DOHH2 (cell line): Measurements from ENCODE around the gene OR5W2.

ENCODE experiments used
- H3F3A ChIP-seq: fragments of 200-600 bp; sonication (generic), shearing (Covaris generic); 2 replicates; pipeline ENCODE4 v1.6.0; 2016; ENCODE audit warnings: antibody characterized with exemption, mild to moderate bottlenecking; ENCODE audit not compliant: control insufficient read depth, insufficient read depth
- H3K27ac ChIP-seq: fragments of 200-600 bp; sonication (generic); 2 replicates; pipeline ENCODE4 v1.5.1; 2014; ENCODE audit warnings: low read depth, mild to moderate bottlenecking, low read length, moderate library complexity
- H3K27me3 ChIP-seq: fragments of 200-600 bp; sonication (generic); 2 replicates; pipeline ENCODE4 v1.6.1; 2014; ENCODE audit warnings: mild to moderate bottlenecking, low read length, mixed read lengths; ENCODE audit not compliant: control insufficient read depth
- H3K36me3 ChIP-seq: fragments of 200-600 bp; sonication (generic); 2 replicates; pipeline ENCODE4 v1.6.1; 2014; ENCODE audit warnings: mild to moderate bottlenecking, low read length, moderate library complexity, mixed read lengths; ENCODE audit not compliant: control insufficient read depth
- H3K4me1 ChIP-seq: fragments of 200-600 bp; sonication (generic); 2 replicates; pipeline ENCODE4 v1.6.1; 2014; ENCODE audit warnings: mild to moderate bottlenecking, low read length, mixed read lengths; ENCODE audit not compliant: control insufficient read depth
- H3K4me2 ChIP-seq: fragments of 200-600 bp; sonication (generic); 2 replicates; pipeline ENCODE4 v1.6.0; 2014; ENCODE audit warnings: mild to moderate bottlenecking, low read length, moderate library complexity
- H3K4me3 ChIP-seq: fragments of 200-600 bp; sonication (generic); 2 replicates; pipeline ENCODE4 v1.5.1; 2014; ENCODE audit warnings: mild to moderate bottlenecking, low read length, mixed read lengths
- H3K79me2 ChIP-seq: fragments of 200-600 bp; sonication (generic); 2 replicates; pipeline ENCODE4 v1.6.1; 2014; ENCODE audit warnings: mild to moderate bottlenecking, low read length, mixed read lengths; ENCODE audit not compliant: control insufficient read depth
- H3K9me2 ChIP-seq: fragments of 200-600 bp; sonication (generic); replicated peaks from 2 replicates; pipeline ENCODE4 v1.6.1; 2014; ENCODE audit warnings: mild to moderate bottlenecking, low read length, mixed read lengths; ENCODE audit not compliant: control insufficient read depth
- H3K9me3 ChIP-seq: fragments of 200-600 bp; sonication (generic); 2 replicates; pipeline ENCODE4 v1.6.1; 2014; ENCODE audit warnings: antibody characterized with exemption, low read length, mixed read lengths; ENCODE audit not compliant: control insufficient read depth, insufficient read depth
- H4K20me1 ChIP-seq: fragments of 200-600 bp; sonication (generic); 2 replicates; pipeline ENCODE4 v1.6.0; 2014; ENCODE audit warnings: low read depth, mild to moderate bottlenecking, antibody characterized with exemption, low read length, moderate library complexity; ENCODE audit not compliant: control insufficient read depth, insufficient read depth
- EZH2phosphoT487 ChIP-seq: fragments of 200-600 bp; sonication (generic); IDR thresholded peaks from 2 replicates; pipeline ENCODE4 v1.6.1; 2017; ENCODE audit warnings: borderline replicate concordance, mild to moderate bottlenecking, antibody characterized with exemption, low read length, moderate library complexity, mixed read lengths
- TF ChIP-seq, protein P1 (sequence below): fragments of 200-600 bp; sonication (generic); IDR thresholded peaks from one replicate; pipeline ENCODE4 v1.5.1; 2014; ENCODE audit warnings: antibody characterized with exemption, mild to moderate bottlenecking, low read depth, low read length; ENCODE audit not compliant: poor library complexity, severe bottlenecking

The OR5W2 gene

DNA sequence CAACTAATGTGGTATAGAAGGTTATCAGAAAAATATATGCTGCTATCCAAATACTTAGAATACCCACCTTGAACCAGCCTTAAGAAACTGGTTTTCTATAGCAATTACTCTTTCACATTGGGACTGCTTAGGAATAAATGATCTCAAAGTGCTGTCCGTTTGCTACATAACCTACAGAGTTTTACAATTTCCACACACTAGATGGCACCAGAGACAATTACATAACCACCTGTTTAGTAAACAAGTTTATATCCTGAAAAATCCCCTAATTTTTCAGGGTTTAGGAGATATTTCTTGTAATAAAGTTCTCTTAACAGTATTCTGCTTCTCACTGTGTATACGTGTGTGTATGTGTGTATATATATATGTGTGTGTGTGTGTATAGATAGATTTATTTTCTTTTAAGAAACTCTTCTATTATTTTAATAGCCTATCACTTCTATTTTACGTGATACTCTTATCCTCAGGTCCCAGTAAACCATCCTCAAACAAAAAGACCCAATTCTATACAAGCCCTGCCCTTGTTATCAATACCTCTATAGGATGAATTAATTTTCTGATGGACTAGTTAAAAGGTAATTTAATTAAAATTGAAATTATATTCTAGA, 28.5 kb upstream of the OR5W2 start:
- Histone ChIP-seq H3K4me3 (no peak overlapping the region), H3K9me3 (no peaks in the 10 kb centered on the region), H3K4me1 (no peaks in the 10 kb centered on the region), H3K27me3 (no peaks in the 10 kb centered on the region), H3K4me2 (no peak overlapping the region), H3K79me2 (no peaks in the 10 kb centered on the region), H4K20me1 (no peaks in the 10 kb centered on the region), H3F3A (no peaks in the 10 kb centered on the region), H3K36me3 (no peaks in the 10 kb centered on the region), H3K9me2 (no peaks in the 10 kb centered on the region), H3K27ac (no peak overlapping the region)
- TF ChIP-seq, protein P1, sequence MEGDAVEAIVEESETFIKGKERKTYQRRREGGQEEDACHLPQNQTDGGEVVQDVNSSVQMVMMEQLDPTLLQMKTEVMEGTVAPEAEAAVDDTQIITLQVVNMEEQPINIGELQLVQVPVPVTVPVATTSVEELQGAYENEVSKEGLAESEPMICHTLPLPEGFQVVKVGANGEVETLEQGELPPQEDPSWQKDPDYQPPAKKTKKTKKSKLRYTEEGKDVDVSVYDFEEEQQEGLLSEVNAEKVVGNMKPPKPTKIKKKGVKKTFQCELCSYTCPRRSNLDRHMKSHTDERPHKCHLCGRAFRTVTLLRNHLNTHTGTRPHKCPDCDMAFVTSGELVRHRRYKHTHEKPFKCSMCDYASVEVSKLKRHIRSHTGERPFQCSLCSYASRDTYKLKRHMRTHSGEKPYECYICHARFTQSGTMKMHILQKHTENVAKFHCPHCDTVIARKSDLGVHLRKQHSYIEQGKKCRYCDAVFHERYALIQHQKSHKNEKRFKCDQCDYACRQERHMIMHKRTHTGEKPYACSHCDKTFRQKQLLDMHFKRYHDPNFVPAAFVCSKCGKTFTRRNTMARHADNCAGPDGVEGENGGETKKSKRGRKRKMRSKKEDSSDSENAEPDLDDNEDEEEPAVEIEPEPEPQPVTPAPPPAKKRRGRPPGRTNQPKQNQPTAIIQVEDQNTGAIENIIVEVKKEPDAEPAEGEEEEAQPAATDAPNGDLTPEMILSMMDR, result peak; percentile 54
- TF ChIP-seq EZH2phosphoT487, result no peak

DNA sequence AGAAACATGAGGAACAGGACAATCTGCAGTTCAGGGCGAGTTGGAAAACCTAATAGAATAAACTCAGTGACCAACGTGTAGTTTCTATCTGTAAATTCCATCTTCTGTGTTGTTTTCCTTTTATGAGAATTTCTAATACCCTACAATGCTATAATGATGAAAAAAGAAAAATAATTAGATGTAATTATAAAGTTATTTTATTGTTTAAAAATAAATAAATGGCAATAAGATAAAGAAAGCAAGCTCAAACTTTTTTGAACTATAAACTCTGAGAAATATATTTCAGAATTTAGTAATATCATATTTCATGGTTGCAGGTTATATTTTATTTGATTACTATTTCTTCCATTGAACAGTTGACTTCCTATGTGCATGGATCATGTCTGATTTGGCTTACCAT, 21.9 kb upstream of the OR5W2 start, which contains the start of gene OR5I1:
Gene OR5I1 (minus strand): TSS at position 101 of the 400 bp plus-strand sequence. CDS start 0 bp downstream, at position 101.
- Histone ChIP-seq H3K36me3 (no peaks in the 10 kb centered on the region), H3K27me3 (no peaks in the 10 kb centered on the region), H3K79me2 (no peaks in the 10 kb centered on the region), H3K4me2 (no peak within 1 kb of the TSS), H3K4me3 (no peak within 1 kb of the TSS), H4K20me1 (no peaks in the 10 kb centered on the region), H3F3A (no peaks in the 10 kb centered on the region), H3K9me2 (no peaks in the 10 kb centered on the region), H3K9me3 (no peaks in the 10 kb centered on the region), H3K27ac (no peak within 1 kb of the TSS), H3K4me1 (no peaks in the 10 kb centered on the region)
- TF ChIP-seq, protein P1, result no peak
- TF ChIP-seq EZH2phosphoT487, result no peak

DNA sequence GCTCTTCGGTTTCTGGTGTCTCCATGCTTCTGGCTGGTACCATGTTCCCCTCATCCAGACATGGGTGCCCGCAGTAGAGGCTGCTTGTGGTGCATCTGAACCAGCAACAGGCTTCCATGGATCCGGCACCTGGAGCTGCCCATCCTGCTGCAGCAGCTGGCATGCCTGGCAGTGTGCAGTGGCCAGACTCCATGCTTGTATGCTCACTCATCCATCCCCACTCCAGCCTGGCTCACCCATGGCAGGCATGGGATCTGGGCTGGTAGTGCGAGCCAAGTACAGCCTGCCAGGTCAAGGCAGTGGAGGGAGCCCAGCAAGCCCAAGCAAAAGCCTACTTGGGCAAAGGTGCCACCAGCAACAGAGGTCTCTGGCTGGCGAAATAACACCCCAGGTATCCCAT, 6.2 kb upstream of the OR5W2 start:
- Histone ChIP-seq H3K4me2 (no peak overlapping the region), H3K36me3 (no peaks in the 10 kb centered on the region), H3K9me2 (no peaks in the 10 kb centered on the region), H4K20me1 (no peaks in the 10 kb centered on the region), H3K4me3 (no peak overlapping the region), H3K79me2 (no peaks in the 10 kb centered on the region), H3K27me3 (no peaks in the 10 kb centered on the region), H3F3A (no peaks in the 10 kb centered on the region), H3K4me1 (no peaks in the 10 kb centered on the region), H3K9me3 (peaks cover 3% of the 10 kb centered on the region; the same call in 1 of the 2 replicates), H3K27ac (no peak overlapping the region)
- TF ChIP-seq, protein P1, result no peak
- no peak for TF ChIP-seq EZH2phosphoT487
